Stimulated activated CD4-positive, alpha-beta T cell treated with anti-CD3 and anti-CD28 coated beads, Interleukin-1b, Interleukin-23, amount 100 ng/mL, for 1 hour (primary cell): ENCODE measurements around the gene ZBTB20.

Source experiments
- DNase-seq, 2 donors: peaks; one replicate each; pipeline ENCODE4 v3.0.0-alpha.2; 2020; ENCODE audit warnings: low read depth in 2 of 2

ZBTB20 gene

DNA sequence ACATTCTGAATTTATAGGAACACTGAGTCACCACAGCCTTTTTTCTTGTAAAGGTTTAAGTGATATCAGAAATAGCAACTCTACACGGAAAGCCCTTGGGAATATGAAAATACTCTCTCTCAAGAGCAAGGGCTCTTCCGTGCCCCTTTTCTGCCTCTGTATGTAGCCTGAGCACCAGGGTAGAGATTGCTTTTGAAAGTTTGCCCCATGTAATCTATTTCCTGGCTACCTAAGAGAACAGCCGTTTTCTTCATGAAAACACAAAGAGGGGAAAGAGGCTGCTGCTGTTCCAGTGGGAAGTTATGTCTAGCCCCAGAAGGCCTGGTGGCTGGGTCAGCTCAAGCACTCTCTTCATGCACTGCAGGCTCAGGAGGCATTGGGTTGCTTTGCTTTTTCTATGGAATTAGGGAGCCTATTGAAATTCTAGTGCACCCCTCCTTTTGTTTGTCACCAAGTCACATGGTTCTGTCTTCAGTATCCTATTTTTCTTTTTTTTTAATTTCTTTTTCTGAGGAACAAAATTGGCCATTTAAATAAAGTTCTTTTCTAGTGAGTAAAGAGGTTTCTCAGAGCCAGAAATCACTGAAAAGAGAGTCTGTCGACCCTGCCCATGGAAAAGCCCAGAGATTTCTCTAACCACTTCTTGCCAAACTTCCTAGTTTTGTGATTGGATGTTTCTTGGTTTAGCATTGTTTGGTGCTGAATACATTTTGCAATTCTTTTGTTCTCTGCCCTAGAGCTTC, 813.7 kb downstream of the ZBTB20 start:
- no peak for DNase-seq

DNA sequence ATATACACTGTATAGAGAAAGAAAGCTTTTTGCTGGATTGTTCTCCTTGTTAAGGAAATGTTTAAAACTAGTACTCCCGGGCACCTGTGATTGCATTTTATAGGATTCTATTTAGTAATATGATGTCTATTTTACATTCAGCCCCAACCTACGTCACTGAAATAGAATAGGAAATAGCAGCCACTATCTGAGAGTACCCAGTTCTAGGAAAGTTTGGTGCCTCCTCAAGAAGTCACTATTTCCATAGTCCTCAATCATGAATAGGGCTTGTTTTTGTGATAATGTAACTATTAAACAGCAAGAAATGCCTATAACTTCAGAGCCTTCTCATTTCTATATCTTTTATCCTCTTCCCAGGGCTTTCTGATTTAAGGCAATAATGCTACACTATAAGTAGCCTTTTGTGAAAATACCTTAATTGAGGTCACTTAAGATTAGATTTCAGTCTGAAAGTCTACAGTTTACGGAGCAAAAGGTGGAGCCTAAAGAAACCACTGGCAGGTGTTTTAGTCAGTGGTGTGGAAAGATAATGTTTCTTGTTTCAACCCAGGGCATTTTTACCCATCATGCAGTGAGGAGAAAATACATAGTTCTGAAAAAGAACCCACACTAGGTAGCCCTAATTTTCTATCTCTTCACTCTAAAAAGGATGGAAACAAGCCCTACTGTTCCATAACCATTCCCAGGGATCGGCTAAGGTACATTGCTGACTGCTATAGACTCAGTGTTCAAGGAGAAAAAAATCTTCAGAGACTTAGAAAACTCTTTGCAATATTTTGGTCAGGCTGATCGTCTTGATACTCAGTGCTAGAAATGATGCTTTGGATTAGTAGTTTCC, 814.5 kb downstream of the ZBTB20 start:
- DNase-seq: no peak

DNA sequence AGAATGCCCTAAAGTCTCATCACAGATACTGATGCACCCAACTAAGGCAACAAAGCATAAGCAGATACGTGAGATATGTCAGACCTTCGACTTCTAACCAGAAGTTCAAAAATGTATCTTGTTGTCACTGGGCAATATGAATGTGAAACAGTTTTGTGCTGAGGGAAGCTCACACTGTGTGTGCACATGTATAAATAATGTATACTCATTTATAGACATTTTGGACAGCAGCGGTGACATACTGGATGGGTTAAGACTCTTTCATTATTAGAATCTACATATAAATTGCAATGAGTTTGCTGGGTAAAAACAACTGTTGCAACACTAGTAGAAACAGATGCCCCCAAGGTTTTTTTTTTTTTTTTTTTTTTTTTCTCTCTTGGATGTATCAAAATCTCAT, 815.4 kb downstream of the ZBTB20 start:
- no peak for DNase-seq

DNA sequence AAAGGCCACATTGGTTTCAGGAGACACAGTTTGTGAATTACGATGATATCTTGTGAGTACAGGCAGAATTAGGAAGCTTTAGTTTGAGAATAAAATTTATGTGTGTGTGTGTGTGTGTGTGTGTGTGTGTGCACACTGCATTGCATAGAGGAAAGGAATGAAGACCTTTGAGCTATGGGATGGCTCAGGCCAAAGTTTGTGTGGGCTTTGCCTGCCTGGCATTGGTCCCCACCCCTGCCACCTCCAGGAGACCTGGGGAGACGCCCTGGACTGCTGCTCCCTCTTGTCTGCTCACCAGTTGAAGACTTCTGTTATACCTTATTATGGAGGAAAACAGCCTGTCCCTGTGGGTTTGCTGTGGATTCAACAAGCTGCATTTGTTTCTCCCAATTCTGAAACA, 816.1 kb downstream of the ZBTB20 start:
- DNase-seq: no peak

DNA sequence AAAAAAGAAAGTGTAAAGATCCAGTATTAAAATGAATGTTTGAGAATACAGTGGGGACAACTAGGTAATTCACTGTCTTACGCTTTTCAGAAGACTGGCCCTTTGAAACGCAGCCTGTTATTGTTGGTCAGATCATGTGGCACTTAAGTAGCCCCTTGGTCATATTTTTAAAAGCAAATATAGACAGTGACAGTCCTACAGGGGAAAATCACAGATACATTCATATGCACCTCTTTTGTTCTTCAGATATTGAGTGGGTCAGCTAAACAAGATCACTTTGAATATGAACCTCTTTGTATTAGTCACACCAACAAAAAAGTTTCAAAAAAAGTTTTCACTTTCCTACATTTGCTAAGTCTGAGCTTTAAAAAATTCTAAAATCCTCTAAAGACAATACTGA, 817.3 kb downstream of the ZBTB20 start:
- DNase-seq: no peak

DNA sequence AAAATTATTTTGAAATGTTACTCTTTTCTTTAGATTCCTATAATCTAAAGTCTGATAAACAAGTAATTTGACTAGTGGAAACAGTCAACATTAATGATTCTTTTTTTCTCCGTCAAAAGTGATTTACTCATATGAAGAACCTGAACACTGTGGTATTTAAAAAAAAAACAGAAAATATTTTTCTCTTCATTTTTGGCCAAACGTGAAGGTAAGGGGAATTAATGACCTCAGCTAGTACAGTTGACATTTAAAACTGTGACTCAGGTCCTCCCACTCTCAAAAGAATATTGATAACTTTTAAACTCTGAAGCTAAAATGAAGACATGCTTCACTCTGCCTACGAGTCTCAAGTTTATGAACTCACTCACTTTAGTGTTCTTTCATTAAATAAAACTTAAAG, 818.7 kb downstream of the ZBTB20 start:
- DNase-seq: no peak

DNA sequence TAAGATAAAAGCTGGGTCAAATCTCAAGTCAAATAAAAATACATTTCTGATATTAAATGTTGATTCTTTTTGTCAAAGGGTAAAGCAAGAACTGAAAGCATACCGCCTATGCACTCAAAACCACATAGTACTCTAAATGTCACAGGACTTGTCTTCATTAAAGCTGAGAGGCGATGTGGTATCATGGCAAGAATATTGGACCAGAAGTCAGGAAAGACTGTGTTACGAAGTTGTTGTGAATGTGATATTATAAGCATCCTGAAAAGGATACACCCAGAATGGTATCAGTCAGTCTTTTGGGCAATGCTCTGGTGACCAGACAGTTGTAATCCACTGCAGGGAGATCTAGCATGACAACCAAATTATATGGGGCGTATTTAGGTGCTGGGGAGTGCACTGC, 819.4 kb downstream of the ZBTB20 start:
- DNase-seq: no peak

DNA sequence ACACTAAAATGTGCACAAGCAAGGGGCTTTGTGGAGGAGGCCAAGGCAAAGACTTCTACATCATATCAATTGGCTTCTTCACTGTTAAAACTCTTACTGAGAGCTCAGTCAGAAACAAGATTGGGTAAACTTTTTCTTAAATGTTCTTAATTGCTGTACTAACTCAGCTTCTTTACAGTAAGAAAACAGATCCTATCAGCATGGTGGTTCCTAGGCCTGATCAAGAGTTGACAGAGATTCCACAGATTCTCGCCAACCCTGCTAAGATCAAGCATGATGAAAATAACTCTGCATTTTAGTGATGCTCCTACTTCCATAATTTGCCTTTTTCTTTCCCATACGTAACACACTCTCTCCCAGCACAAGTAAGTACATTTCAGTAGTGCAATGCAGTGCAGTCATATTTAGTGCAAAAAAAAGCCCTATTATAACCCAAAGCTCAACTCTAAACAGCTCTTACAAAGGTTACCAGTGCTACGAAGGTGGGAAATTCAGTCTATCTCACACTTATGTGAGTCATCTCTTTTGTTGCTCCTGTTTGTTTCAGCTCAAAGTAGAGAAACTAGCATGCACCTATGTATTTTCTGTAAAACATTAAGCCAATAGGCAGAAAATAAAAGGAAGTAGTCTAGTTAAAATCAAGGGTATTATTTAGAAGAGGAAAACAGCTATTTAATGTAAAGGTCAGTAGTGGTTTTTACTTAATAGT, 823.4 kb downstream of the ZBTB20 start:
- DNase-seq: no peak

DNA sequence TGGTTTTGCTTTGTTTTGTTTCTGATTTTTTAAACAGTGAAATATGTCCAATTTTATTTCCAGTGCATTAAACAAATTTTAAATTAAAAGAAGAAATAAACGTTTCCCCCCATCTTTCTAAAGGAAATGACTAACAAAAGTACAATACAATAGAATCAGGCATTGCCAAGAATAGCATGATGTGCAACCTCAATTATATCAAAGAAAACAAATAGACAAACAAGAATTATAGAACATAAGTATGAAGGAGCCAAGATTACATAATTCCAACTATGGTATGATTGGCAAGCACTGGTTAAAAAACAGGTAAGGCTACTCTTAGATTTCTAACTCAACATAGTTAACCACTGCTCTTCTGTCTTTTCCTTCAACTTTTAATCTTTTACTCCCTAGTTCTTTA, 826.8 kb downstream of the ZBTB20 start:
- no peak for DNase-seq

DNA sequence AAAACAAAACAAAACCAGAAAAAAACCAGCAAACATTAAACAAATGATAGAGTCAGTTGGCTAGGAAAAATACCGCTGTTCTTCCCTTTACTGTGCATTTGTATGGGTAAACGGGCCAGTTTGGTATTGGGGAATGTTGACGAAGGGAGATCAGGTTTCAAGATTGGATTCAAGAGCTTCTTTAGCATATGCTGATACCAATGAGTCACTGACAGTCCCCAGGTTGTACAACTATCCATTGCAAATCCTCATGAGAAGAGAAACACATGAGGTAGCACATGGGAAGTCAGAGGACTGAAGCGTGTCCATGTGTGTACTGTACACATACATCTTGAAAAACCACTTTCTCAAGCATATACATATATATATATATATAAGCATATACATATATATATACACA, 827.6 kb downstream of the ZBTB20 start:
- DNase-seq: no peak

DNA sequence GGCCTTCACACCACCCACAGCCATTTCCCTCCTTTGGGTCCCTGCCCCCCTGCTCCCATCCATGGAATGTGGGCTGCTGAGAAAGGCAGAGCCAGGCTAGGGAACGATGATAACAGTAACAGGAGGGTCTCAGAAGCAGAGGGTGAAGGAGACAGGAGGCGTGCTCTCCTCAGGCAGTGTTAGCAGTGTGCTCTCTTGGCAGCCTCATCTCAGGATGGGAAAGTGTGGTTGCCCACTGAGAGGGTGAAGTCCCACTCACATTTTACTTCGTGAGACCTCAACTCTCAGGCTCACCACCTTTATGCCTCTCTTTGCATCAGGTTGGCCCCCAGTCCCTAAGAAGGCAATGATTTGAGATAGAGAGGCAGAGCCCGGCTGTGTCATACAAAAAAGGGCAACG, 828.8 kb downstream of the ZBTB20 start:
- no peak for DNase-seq

DNA sequence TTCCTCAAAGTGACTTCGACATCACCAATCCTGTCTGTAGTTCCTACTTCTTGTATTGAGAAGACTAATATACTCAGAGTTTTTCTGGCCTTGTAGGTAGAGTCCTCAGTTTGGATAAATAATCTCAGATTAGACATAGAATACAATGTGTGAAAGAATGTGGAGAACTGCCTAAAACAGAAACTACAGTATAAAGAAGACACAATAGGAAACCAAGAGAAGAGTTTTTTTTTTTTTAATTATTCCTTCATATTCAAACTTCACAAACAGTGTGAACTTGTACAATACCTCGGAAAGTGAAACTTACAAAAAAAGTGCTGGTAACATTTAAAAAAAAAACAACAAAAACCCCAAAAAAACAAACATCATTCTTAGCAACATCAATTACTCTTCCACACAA, 832.8 kb downstream of the ZBTB20 start:
- DNase-seq: no peak

DNA sequence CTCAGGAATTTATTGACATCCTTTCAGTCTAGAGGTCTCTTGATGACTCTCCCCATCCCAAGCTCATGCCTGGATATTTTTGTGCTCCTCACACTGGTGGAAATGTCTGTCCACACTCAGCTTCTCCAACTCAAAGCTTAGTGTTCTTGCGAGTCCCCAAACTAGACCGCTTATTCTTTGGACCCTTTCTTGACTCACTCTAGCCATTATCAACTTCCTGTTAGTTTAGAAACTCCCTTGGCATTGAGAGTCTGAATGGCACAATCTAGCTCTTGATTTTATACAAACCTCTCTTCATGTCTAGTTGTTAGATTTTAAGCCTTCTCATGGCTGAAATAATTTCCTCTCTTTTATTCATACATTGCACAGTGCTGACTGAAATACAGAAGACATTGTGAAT, 833.7 kb downstream of the ZBTB20 start:
- no peak for DNase-seq

DNA sequence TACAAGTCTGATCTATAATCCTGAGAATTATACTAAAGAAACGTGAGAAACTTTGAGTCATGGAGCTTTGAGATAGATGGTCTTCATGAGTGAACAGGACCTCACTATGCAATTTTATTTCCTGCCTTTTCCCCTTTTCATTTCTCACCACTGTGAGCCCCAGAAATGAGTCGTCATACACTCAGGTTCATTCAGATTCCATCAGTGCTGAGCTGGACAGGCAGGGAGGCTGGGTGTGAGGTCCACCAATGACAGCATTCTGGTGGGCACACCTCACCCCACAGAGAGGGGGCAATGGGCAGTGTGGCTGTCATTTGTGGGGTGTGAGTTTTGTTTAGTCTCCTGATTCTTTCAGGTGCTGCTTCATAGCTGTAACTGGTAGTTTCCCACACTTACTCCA, 836.4 kb downstream of the ZBTB20 start:
- DNase-seq: no peak

DNA sequence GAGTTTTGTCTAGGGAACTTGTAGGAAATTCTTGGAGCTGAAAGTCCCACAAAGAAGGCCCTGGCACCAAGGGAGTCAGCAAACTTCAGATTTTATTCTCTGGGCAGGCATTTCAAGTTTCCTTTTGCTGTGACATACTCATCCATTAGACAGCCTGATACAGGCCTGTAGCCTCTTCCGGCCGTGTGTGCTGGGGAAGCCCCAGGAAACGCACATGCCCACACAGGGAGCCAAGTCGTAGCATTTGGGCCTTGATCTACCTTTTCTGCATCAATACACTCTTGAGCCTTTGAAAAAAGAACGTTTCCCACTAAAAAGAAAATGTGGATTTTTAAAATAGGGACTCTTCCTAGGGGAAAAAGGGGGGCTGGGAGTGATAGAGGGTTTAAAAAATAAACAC, 838.3 kb downstream of the ZBTB20 start:
- peak in 1 of 2 donors; percentile 34 for DNase-seq

DNA sequence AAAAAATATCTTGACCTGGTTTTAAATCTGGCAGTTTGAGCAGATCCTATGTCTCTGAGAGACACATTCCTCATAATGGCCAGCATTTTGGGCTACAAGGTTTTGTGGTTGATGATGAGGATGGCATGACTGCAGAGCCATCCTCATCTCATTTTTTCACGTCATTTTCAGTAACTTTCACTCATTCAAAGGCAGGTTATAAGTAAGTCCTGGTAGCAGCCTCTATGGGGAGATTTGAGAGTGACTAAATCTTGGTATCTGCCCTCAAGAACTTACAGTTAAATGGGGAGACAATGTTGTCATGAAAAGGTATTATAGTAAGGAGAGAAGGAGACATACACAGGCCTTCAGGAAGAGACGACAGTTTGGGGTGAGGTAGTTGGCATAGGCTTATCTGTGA, 838.7 kb downstream of the ZBTB20 start:
- no peak for DNase-seq

DNA sequence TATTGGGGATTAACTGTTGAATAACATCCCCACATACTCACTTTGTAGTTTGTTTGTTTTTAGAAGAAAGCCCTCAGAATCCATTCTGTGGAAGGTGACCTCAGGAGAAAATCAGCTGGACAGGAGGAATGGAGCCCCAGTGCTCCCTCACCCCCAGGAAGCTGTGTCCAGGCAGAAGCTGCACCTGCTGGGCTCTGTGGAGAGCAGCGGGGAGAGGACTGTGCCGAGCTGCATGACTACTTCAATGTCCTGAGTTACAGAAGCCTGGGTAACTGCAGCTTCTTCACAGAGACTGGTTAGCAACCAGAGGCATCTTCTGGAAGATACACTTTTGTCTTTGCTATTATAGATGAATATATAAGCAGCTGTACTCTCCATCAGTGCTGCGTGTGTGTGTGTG, 839.3 kb downstream of the ZBTB20 start:
- DNase-seq: no peak

DNA sequence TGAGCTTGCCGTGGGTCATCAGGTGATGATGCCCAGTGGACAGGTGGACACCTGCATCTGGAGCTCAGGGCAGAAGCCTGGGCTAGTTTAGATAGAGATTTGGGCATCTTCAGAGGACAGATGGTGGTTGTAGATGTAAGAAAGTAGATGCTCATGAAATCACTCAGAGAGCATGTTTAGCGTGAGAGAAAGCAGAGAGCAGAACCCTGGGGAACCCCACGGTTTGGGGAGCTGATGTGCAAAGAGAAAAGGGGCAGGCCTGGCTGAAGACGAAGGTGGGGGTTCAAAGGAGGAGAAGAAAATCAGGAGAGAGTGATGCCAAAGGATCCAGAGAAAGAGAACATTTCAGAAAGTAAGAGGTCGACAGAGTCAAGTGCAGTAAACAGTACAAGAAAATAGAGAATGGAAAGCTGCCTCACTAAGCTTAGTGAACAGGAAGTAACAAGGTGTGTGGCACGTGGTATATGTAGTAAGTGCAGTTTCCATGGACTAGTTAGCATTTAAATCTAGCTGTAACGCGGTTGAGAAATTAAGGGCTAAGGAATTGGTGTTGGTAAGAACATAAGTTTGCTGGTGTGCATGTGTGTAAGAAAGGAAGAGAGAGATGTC, 839.8 kb downstream of the ZBTB20 start:
- DNase-seq: no peak

DNA sequence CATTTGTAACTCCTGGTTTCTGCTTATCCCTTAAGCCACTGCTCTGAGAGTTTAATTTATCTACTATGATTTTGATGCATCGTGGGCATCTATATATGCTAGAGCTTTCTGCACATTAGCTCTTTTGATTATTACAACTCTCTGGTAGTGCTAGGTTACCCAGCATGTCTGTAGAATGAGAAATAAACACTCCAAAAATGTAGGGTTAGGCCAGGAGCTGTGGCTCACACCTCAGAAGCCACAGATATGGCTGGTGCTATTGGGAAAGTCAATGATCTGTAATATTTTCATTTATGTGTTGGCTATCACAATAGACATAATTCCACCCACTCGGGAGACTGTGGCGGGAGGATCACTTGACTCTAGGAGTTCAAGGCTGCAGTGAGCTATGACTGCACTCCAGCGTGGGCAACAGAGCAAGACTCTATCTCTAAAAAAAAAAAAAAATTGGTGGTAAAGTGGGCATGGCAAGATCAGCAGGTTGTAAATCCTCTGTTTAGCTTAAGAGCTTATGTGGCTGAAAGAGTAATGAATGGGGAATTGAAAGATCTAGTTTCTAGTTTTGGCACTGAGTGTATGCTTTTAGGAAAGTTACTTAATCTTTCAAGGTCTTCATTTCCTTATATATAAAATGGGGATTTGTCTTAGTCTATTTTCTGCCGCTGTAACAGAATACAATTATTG, 847.0 kb downstream of the ZBTB20 start:
- DNase-seq: no peak

DNA sequence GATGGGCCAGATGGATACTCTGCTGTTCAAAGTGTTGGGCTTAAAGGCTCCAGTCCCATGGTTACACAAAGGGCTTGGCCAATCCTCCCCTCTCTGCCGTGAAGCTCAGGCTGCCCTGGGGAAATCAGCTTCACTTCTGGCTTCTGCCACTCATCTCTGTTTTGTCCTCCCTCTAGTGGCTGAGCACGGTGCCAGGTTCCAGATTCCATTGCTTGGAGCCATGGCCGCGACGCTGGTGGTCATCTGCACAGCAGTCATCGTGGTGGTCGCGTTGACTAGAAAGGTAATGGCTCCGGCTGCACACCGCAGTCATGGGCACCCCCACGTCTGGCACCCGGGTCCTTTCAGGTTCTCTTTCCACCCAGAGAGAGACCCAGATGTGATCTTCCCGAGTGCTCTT, 847.7 kb downstream of the ZBTB20 start:
- DNase-seq: no peak

DNA sequence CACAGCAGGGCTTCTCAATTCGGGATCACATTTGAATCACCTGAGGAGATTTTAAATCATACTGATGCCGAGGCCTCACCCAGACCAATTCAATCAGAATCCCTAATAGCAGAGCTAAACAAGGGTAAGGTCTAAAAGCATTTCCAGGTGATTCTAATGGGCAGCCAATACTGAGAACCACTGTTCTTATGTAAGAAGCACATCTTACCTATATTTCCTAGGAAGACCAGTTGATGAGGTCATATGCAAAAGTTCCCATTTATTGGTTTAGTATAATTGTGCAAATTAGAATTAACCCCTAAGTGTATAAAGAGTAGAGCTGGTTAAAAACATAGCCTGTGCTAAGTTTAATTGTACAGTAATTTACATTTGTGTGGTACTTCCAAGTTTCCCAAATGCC, 851.1 kb downstream of the ZBTB20 start:
- DNase-seq: no peak
